ENCODE measurements around the gene YES1.

DNA sequence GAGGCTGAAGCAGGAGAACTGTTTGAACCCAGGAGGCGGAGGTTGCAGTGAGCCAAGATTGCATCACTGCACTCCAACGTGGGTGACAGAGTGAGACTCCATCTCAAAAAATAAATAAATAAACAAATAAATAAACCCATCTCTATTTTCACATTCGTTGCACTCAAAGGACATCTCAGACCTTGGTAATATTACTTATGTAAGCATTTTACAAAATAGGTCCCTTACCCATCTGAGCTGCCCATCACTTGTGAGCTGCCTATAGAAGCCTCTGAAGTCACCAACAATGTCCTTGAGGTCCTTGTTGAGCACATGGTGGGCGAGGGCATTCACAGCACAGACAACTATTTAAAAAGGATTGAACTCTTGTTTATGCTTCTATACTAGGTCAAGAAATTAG lies 115.0 kb downstream of the YES1 start:
- TF ChIP-seq CTCF (IDR thresholded peaks at IDR 0.05; ENCODE audit: low read length) (no peak), EZH2 (IDR thresholded peaks at IDR 0.05; ENCODE audit: borderline replicate concordance, low read length) (no peak)
